Measurements from ENCODE around the gene C11orf71.

DNA sequence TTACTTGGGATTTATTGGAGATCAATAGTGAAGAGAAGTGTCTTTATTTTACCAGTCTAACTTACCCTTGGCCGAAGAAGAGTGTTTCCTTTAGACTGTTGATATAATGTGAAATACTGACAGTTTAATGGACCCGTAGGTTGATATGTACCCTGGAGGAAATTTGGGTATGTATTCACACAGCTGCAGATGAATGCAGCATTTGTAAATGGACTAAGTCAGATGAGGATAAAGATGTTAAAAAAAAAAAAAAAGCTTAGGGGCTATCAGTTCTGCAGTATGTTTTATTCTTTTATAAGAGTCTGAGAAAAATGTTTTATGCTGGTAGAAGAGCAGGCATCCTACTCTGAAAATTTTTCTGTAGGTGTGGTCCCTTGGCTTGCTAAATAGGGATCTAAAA is 41.6 kb upstream of the C11orf71 start:
- TF ChIP-seq, protein P1, sequence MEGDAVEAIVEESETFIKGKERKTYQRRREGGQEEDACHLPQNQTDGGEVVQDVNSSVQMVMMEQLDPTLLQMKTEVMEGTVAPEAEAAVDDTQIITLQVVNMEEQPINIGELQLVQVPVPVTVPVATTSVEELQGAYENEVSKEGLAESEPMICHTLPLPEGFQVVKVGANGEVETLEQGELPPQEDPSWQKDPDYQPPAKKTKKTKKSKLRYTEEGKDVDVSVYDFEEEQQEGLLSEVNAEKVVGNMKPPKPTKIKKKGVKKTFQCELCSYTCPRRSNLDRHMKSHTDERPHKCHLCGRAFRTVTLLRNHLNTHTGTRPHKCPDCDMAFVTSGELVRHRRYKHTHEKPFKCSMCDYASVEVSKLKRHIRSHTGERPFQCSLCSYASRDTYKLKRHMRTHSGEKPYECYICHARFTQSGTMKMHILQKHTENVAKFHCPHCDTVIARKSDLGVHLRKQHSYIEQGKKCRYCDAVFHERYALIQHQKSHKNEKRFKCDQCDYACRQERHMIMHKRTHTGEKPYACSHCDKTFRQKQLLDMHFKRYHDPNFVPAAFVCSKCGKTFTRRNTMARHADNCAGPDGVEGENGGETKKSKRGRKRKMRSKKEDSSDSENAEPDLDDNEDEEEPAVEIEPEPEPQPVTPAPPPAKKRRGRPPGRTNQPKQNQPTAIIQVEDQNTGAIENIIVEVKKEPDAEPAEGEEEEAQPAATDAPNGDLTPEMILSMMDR (IDR thresholded peaks at IDR 0.05; ENCODE audit: low read length): no peak
- TF ChIP-seq EZH2 (IDR thresholded peaks at IDR 0.05; ENCODE audit: borderline replicate concordance, low read length): no peak

All from OCI-LY1 (cell line).